Stimulated activated naive CD8-positive, alpha-beta T cell treated with anti-CD3 and anti-CD28 coated beads, Interleukin-15, Interleukin-2, amounts not matched to agents 100 U/mL and 50 U/mL, for 24 hours (primary cell): ENCODE results near the gene NAV2.

Experiments
- ATAC-seq: fragments of 150-1000 bp; cut with Tn5 transposase; one replicate; pipeline ENCODE4 v1.10.0; 2021
- DNase-seq: peaks from one replicate; pipeline ENCODE4 v3.0.0; 2021

NAV2 gene

GRCh38 chr11:19779740-19780139, 67.1 kb downstream of the NAV2 start:
- DNase-seq = no peak

GRCh38 chr11:19781351-19781750, 68.7 kb downstream of the NAV2 start:
- no peak for ATAC-seq
- DNase-seq = no peak

More at GRCh38 chr11:19779740-19780139, 67.1 kb downstream of the NAV2 start:
- ATAC-seq = no peak

- ATAC-seq = no peak
- no peak for DNase-seq
These were observed 72.6 kb downstream of the NAV2 start for GRCh38 chr11:19785265-19785664.

- ATAC-seq = no peak
- no peak for DNase-seq
These were observed 74.0 kb downstream of the NAV2 start for GRCh38 chr11:19786644-19787043.

- no peak for DNase-seq
- ATAC-seq = no peak
These were observed 75.8 kb downstream of the NAV2 start for GRCh38 chr11:19788435-19788834.

GRCh38 chr11:19789245-19789644, 76.6 kb downstream of the NAV2 start:
- DNase-seq (no peak), ATAC-seq (no peak)

GRCh38 chr11:19789835-19790710, 77.4 kb downstream of the NAV2 start:
- no peak for ATAC-seq
- DNase-seq = no peak

- DNase-seq (no peak), ATAC-seq (no peak)
These were observed 78.4 kb downstream of the NAV2 start for GRCh38 chr11:19790831-19791552.

GRCh38 chr11:19792510-19792909, 79.9 kb downstream of the NAV2 start:
- DNase-seq (no peak), ATAC-seq (no peak)

- no peak for ATAC-seq
- DNase-seq = no peak
These were observed 80.7 kb downstream of the NAV2 start for GRCh38 chr11:19793326-19793725.

GRCh38 chr11:19794161-19794560, 81.5 kb downstream of the NAV2 start:
- DNase-seq (no peak), ATAC-seq (no peak)

GRCh38 chr11:19795082-19795481, 82.4 kb downstream of the NAV2 start:
- DNase-seq (no peak), ATAC-seq (no peak)

GRCh38 chr11:19800162-19800561, 87.5 kb downstream of the NAV2 start:
- DNase-seq (no peak), ATAC-seq (no peak)

- no peak for DNase-seq
- no peak for ATAC-seq
These were observed 88.3 kb downstream of the NAV2 start for GRCh38 chr11:19800714-19801519.

- DNase-seq (no peak), ATAC-seq (no peak)
These were observed 90.2 kb downstream of the NAV2 start for GRCh38 chr11:19802773-19803293.

- ATAC-seq (no peak), DNase-seq (no peak)
These were observed 90.9 kb downstream of the NAV2 start for GRCh38 chr11:19803506-19803998.

GRCh38 chr11:19805376-19805775, 92.7 kb downstream of the NAV2 start:
- ATAC-seq (no peak), DNase-seq (no peak)

GRCh38 chr11:19805827-19806226, 93.2 kb downstream of the NAV2 start:
- DNase-seq (no peak), ATAC-seq (no peak)

GRCh38 chr11:19806251-19806650, 93.6 kb downstream of the NAV2 start:
- no peak for ATAC-seq
- no peak for DNase-seq

GRCh38 chr11:19808076-19808911, 95.7 kb downstream of the NAV2 start:
- DNase-seq (no peak), ATAC-seq (no peak)

- no peak for DNase-seq
- ATAC-seq = no peak
These were observed 98.2 kb downstream of the NAV2 start for GRCh38 chr11:19810852-19811251.
